Measurements from ENCODE around the gene ACADL. TPM values are rescaled to one million over a fixed set of nuclear protein-coding genes. Genes with fewer than 3 reads are reported as not detected.

Gene ACADL
- total RNA-seq, 4 donors from 2014 or later, result 2.5 to 6.5 (median 3.5) TPM

DNA sequence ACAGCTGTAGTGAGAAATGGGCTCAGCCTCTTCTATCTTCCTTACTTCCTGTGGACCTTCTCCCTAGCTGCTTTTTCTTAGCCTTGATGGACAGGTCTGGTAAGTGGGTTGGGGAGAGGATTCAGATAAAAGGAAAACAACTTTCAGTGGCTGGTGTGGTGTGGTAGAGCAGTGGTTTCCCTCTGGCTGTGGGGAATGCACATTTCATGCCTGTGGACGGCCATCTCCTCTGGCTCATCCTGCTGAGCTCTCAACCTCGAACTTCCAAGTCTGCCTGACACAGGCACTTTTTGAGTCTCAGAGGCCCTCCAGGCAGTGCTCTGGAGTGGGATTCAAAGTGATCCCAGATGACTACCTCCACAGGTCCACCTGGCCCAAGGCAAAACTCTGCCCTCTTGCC, 38.6 kb upstream of the ACADL start:
- intact Hi-C loops (cut with DNase I; ENCODE audit: low total_unique reads), result no loop called here
- 71 to 74% methylated on average over 2 of the region's 2 CpGs for WGBS, 2 donors

GRCh38 chr2:210262036-210262435, 36.8 kb upstream of the ACADL start:
- intact Hi-C loops (cut with DNase I; ENCODE audit: low total_unique reads), result no loop called here
- no peak for DNase-seq (ENCODE audit: low spot score in 2 of 2)
- WGBS, 2 donors, result 67% methylated on average over 2 of the region's 2 CpGs
- H3K4me3 ChIP-seq (ENCODE audit: low read depth, poor library complexity, severe bottlenecking), result no peak overlapping the region
- TF ChIP-seq POLR2A (IDR thresholded peaks at IDR 0.05), result no peak
- TF ChIP-seq, protein P1, sequence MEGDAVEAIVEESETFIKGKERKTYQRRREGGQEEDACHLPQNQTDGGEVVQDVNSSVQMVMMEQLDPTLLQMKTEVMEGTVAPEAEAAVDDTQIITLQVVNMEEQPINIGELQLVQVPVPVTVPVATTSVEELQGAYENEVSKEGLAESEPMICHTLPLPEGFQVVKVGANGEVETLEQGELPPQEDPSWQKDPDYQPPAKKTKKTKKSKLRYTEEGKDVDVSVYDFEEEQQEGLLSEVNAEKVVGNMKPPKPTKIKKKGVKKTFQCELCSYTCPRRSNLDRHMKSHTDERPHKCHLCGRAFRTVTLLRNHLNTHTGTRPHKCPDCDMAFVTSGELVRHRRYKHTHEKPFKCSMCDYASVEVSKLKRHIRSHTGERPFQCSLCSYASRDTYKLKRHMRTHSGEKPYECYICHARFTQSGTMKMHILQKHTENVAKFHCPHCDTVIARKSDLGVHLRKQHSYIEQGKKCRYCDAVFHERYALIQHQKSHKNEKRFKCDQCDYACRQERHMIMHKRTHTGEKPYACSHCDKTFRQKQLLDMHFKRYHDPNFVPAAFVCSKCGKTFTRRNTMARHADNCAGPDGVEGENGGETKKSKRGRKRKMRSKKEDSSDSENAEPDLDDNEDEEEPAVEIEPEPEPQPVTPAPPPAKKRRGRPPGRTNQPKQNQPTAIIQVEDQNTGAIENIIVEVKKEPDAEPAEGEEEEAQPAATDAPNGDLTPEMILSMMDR (IDR thresholded peaks at IDR 0.05), result no peak

More for the DNA sequence above, 38.6 kb upstream of the ACADL start:
- no peak overlapping the region for H3K4me3 ChIP-seq (ENCODE audit: low read depth, poor library complexity, severe bottlenecking)
- DNase-seq (ENCODE audit: low spot score in 2 of 2), result no peak
- TF ChIP-seq, protein P1 (IDR thresholded peaks at IDR 0.05), result no peak
- TF ChIP-seq POLR2A (IDR thresholded peaks at IDR 0.05), result no peak

DNA sequence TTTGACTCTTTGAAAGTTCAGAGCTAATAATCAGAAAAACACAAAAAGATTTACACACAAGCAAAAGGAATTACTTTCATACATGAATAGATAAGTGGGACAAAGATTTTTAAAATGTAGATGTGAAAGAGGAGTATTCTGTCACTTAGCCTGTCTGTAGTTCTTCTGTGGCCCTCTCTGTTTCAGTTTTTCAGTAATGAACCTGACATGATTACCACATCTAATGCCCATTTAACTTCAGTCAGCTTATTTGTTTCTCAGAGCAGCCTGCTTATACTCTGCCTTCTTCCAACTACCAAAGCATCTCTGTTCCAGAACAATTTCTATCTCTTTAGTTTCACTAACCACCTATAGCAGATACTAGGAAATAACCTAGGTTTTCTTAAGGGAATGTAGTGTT, 34.4 kb upstream of the ACADL start:
- intact Hi-C loops (cut with DNase I; ENCODE audit: low total_unique reads), result no loop called here
- no peak for TF ChIP-seq POLR2A (IDR thresholded peaks at IDR 0.05)
- TF ChIP-seq, protein P1 (IDR thresholded peaks at IDR 0.05), result no peak

DNA sequence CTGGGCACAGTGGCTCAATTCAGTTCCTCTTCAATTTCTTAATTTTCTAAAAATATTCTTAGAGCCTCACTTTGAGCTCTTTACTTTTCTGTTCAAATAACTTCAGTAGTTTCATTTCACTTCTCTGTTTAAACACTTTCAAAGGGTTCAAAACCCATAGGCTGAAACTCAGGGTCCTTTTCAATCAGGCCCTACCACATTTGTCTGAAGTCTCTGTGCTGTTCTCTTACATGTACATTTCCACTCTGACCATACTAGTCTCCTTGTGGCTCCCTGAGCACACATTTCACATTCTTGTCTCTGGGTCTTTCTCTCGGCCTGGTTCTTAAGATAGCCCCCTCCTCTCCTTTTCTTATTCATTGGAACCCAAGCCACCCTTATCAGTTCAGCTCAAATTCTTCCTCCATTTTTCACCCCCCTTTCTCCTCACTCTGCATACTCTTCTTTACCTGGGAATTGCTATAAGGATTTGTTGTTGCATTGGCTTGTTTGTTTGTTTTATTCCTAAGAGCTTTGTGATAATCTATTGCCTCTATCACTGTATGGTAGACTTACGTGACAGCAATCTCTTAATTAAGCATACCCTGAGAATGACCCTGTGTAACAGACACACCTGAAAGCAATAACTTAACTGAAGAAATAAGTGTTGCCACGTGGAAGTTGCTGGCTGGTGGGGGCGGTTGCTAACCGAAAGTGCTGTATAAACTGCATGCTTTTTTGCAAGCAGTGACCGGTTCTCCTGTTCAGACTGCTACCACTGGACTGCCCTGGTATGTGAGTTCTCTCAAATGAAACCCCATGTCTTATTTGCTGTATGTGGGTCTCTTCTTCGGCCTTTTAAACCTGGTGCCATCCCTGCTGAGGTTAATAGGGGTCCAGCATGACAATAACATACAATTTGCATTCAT, 27.7 kb upstream of the ACADL start:
- WGBS, 2 donors, result 62 to 66% methylated on average over 7 of the region's 7 CpGs
- H3K4me3 ChIP-seq (ENCODE audit: low read depth, poor library complexity, severe bottlenecking), result no peak overlapping the region
- intact Hi-C loops (cut with DNase I; ENCODE audit: low total_unique reads), result no loop called here
- DNase-seq (ENCODE audit: low spot score in 2 of 2), result no peak
- TF ChIP-seq, protein P1 (IDR thresholded peaks at IDR 0.05), result no peak
- no peak for TF ChIP-seq POLR2A (IDR thresholded peaks at IDR 0.05)

More for the DNA sequence above, 34.4 kb upstream of the ACADL start:
- H3K4me3 ChIP-seq (ENCODE audit: low read depth, poor library complexity, severe bottlenecking), result no peak overlapping the region
- no peak for DNase-seq (ENCODE audit: low spot score in 2 of 2)

GRCh38 chr2:210250622-210251021, 25.4 kb upstream of the ACADL start:
- H3K4me3 ChIP-seq (ENCODE audit: low read depth, poor library complexity, severe bottlenecking), result no peak overlapping the region
- 21 to 22% methylated on average over 1 of the region's 1 CpG for WGBS, 2 donors
- intact Hi-C loops (cut with DNase I; ENCODE audit: low total_unique reads), result no loop called here
- no peak for DNase-seq (ENCODE audit: low spot score in 2 of 2)
- TF ChIP-seq POLR2A (IDR thresholded peaks at IDR 0.05), result no peak
- TF ChIP-seq, protein P1 (IDR thresholded peaks at IDR 0.05), result no peak

Measured in lower leg skin (tissue), 4 donors.